ENCODE results near the gene THADA.
"Not testable (repeated sequence)": the region's sequence is repeated elsewhere in the genome, so short reads cannot be mapped to it uniquely, and the experiment has no call there.

THADA gene

GRCh38 chr2:43605079-43605655 lies 9.3 kb upstream of the THADA start:
- TF ChIP-seq EZH2phosphoT487 (conservative IDR thresholded peaks at IDR 0.05; ENCODE audit: low read length) (no peak), CTCF (IDR thresholded peaks at IDR 0.05; ENCODE audit: insufficient read depth, low read length, poor library complexity, severe bottlenecking) (peak; percentile 58)
- H3K27me3 ChIP-seq (ENCODE audit: low read length) = no peaks in the 10 kb centered on the region
- no peaks in the 10 kb centered on the region for H3F3A ChIP-seq (ENCODE audit: insufficient read depth)
- no peaks in the 10 kb centered on the region for H4K20me1 ChIP-seq (ENCODE audit: low read depth, low read length)
- H3K27ac ChIP-seq (ENCODE audit: low read depth, low read length) = no peak overlapping the region
- no peaks in the 10 kb centered on the region for H3K9me2 ChIP-seq (replicated peaks; ENCODE audit: insufficient read depth, low read length)
- no peak overlapping the region for H3K4me3 ChIP-seq (ENCODE audit: insufficient read depth, low read length, poor library complexity, severe bottlenecking)
- H3K9me3 ChIP-seq (ENCODE audit: insufficient read depth, low read length) = no peaks in the 10 kb centered on the region
- H3K4me2 ChIP-seq (ENCODE audit: low read depth, low read length, poor library complexity, severe bottlenecking) = no peak overlapping the region
- no peaks in the 10 kb centered on the region for H3K79me2 ChIP-seq (ENCODE audit: insufficient read depth, low read length)
- H3K9ac ChIP-seq (ENCODE audit: low read length) = no peak overlapping the region
- no peak overlapping the region for H2AFZ ChIP-seq (ENCODE audit: low read depth, low read length, severe bottlenecking)
- H3K36me3 ChIP-seq (ENCODE audit: low read length) = no peaks in the 10 kb centered on the region

- no peaks in the 10 kb centered on the region for H3F3A ChIP-seq (ENCODE audit: insufficient read depth)
- H3K27me3 ChIP-seq (ENCODE audit: low read length) = no peaks in the 10 kb centered on the region
- H3K9ac ChIP-seq (ENCODE audit: low read length) = no peak overlapping the region
- no peaks in the 10 kb centered on the region for H3K9me2 ChIP-seq (replicated peaks; ENCODE audit: insufficient read depth, low read length)
- no peak overlapping the region for H3K4me3 ChIP-seq (ENCODE audit: insufficient read depth, low read length, poor library complexity, severe bottlenecking)
- TF ChIP-seq CTCF (IDR thresholded peaks at IDR 0.05; ENCODE audit: insufficient read depth, low read length, poor library complexity, severe bottlenecking) = no peak
- TF ChIP-seq EZH2phosphoT487 (conservative IDR thresholded peaks at IDR 0.05; ENCODE audit: low read length) = no peak
- no peak overlapping the region for H2AFZ ChIP-seq (ENCODE audit: low read depth, low read length, severe bottlenecking)
- no peak overlapping the region for H3K4me2 ChIP-seq (ENCODE audit: low read depth, low read length, poor library complexity, severe bottlenecking)
- no peak overlapping the region for H3K27ac ChIP-seq (ENCODE audit: low read depth, low read length)
- no peaks in the 10 kb centered on the region for H4K20me1 ChIP-seq (ENCODE audit: low read depth, low read length)
- no peaks in the 10 kb centered on the region for H3K79me2 ChIP-seq (ENCODE audit: insufficient read depth, low read length)
- no peaks in the 10 kb centered on the region for H3K36me3 ChIP-seq (ENCODE audit: low read length)
- H3K9me3 ChIP-seq (ENCODE audit: insufficient read depth, low read length) = no peaks in the 10 kb centered on the region
These were observed 8.8 kb upstream of the THADA start for GRCh38 chr2:43604674-43605073.

GRCh38 chr2:43600596-43600995 lies 4.8 kb upstream of the THADA start:
- H2AFZ ChIP-seq (ENCODE audit: low read depth, low read length, severe bottlenecking); H3K9ac ChIP-seq (ENCODE audit: low read length); H3K36me3 ChIP-seq (ENCODE audit: low read length); H3K9me2 ChIP-seq (replicated peaks; ENCODE audit: insufficient read depth, low read length); H3K4me3 ChIP-seq (ENCODE audit: insufficient read depth, low read length, poor library complexity, severe bottlenecking); H3K79me2 ChIP-seq (ENCODE audit: insufficient read depth, low read length); H4K20me1 ChIP-seq (ENCODE audit: low read depth, low read length); H3K9me3 ChIP-seq (ENCODE audit: insufficient read depth, low read length); H3K4me2 ChIP-seq (ENCODE audit: low read depth, low read length, poor library complexity, severe bottlenecking); H3K27me3 ChIP-seq (ENCODE audit: low read length); H3F3A ChIP-seq (ENCODE audit: insufficient read depth); H3K27ac ChIP-seq (ENCODE audit: low read depth, low read length): not testable (repeated sequence)

- Histone ChIP-seq H3K9me2 (replicated peaks; ENCODE audit: insufficient read depth, low read length) (no peaks in the 10 kb centered on the region), H3K4me2 (ENCODE audit: low read depth, low read length, poor library complexity, severe bottlenecking) (peak overlapping the region; percentile 91), H3K4me3 (ENCODE audit: insufficient read depth, low read length, poor library complexity, severe bottlenecking) (peak overlapping the region; percentile 66), H3K9ac (ENCODE audit: low read length) (peak overlapping the region; percentile 72), H2AFZ (ENCODE audit: low read depth, low read length, severe bottlenecking) (no peak overlapping the region), H3K9me3 (ENCODE audit: insufficient read depth, low read length) (no peaks in the 10 kb centered on the region), H3F3A (ENCODE audit: insufficient read depth) (0 out of 2 replicates have a peak, but pooled peaks cover 5% of the 10 kb centered on the region), H3K36me3 (ENCODE audit: low read length) (peaks cover 11% of the 10 kb centered on the region; the same call in 1 of the 2 replicates), H3K79me2 (ENCODE audit: insufficient read depth, low read length) (peaks cover 23% of the 10 kb centered on the region), H4K20me1 (ENCODE audit: low read depth, low read length) (no peaks in the 10 kb centered on the region), H3K27ac (ENCODE audit: low read depth, low read length) (no peak overlapping the region), H3K27me3 (ENCODE audit: low read length) (no peaks in the 10 kb centered on the region)
- TF ChIP-seq EZH2phosphoT487 (conservative IDR thresholded peaks at IDR 0.05; ENCODE audit: low read length) (no peak), CTCF (IDR thresholded peaks at IDR 0.05; ENCODE audit: insufficient read depth, low read length, poor library complexity, severe bottlenecking) (no peak)
These were observed 963 bp downstream of the THADA start for GRCh38 chr2:43594875-43595274.
